Colonic mucosa (tissue), 4 donors: ENCODE results near the gene HPS1. TPM values are rescaled to one million over a fixed set of nuclear protein-coding genes. Genes with fewer than 3 reads are reported as not detected.

Source experiments
- DNase-seq: peaks from one replicate; pipeline ENCODE4 v3.0.0-alpha.2; 2020
- H3K27ac ChIP-seq: fragments of 200-600 bp; one replicate; pipeline ENCODE4 v1.8.0; 2021
- H3K27me3 ChIP-seq: fragments of 200-600 bp; one replicate; pipeline ENCODE4 v1.8.0; 2021
- H3K36me3 ChIP-seq: fragments of 200-600 bp; one replicate; pipeline ENCODE4 v1.8.0; 2021
- H3K4me1 ChIP-seq: fragments of 200-600 bp; one replicate; pipeline ENCODE4 v1.8.0; 2021; ENCODE audit warnings: mild to moderate bottlenecking
- H3K4me3 ChIP-seq: fragments of 200-600 bp; one replicate; pipeline ENCODE4 v1.8.0; 2021
- H3K9ac ChIP-seq, 2 donors: one replicate each; pipeline ENCODE4 v1.7.0; 2013; ENCODE audit warnings: control low read depth in 2 of 2, low read depth in 2 of 2, low read length in 2 of 2
- H3K9me3 ChIP-seq: fragments of 200-600 bp; one replicate; pipeline ENCODE4 v1.8.0; 2021
- intact Hi-C: fragments of 100-400 bp; cut with DNase I; formaldehyde crosslinking; loops from one replicate; pipeline ENCODE4 v1.14.1; 2022
- microRNA-seq: library from miRNA; unstranded; fragments of <30 nt; microRNA quantifications from one replicate; pipeline ENCODE4, GENCODE V29; 2019
- total RNA-seq, 2 donors: library from RNA; stranded (reverse); fragmentation: NEBNext Ultra II Directional in 1 of 2; extraction: Animal tissue kit (Norgen Biotek cat#: 25700) in 1 of 2; gene quantifications; one replicate each; pipeline ENCODE4 v1.2.1, GENCODE V29; 2021
- TF ChIP-seq, protein P1 (sequence below): fragments of 200-600 bp; IDR thresholded peaks from one replicate; pipeline ENCODE4 v1.8.0; 2022; ENCODE audit warnings: antibody characterized with exemption, mild to moderate bottlenecking
- donor health status: healthy.
- donor health status: DM: no; HTN: no; CAD: no.
- donor health status: DM: no; HTN: no; CAD: no.

The HPS1 gene
- total RNA-seq, 2 donors from 2014 or later, result 69.5 to 72.2 TPM

DNA sequence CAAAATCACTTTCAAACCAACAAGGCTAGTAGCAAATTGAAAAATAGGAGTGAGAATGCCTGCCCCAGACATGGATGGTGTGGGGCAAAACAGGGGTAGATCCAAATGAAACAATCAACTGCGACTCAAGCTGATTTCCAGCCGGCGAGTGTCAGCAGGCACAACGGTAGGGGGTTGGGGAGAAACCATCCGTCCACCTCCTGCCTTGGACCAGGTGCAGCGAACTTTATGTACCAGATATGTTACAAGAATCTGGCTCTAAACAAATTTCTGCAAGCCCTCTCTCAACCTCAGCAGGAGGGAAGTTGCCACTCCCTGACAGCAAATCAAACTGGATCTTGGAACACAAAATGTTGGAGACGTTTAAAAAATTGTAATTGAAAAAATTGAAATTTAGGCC is 76.9 kb downstream of the HPS1 start:
- no peak for DNase-seq
- Histone ChIP-seq H3K9me3 (no peaks in the 10 kb centered on the region), H3K27me3 (no peaks in the 10 kb centered on the region), H3K4me3 (no peak overlapping the region), H3K4me1 (no peaks in the 10 kb centered on the region), H3K36me3 (no peaks in the 10 kb centered on the region), H3K9ac (no peak overlapping the region), H3K27ac (no peak overlapping the region)
- intact Hi-C loops, result no loop called here
- TF ChIP-seq, protein P1, sequence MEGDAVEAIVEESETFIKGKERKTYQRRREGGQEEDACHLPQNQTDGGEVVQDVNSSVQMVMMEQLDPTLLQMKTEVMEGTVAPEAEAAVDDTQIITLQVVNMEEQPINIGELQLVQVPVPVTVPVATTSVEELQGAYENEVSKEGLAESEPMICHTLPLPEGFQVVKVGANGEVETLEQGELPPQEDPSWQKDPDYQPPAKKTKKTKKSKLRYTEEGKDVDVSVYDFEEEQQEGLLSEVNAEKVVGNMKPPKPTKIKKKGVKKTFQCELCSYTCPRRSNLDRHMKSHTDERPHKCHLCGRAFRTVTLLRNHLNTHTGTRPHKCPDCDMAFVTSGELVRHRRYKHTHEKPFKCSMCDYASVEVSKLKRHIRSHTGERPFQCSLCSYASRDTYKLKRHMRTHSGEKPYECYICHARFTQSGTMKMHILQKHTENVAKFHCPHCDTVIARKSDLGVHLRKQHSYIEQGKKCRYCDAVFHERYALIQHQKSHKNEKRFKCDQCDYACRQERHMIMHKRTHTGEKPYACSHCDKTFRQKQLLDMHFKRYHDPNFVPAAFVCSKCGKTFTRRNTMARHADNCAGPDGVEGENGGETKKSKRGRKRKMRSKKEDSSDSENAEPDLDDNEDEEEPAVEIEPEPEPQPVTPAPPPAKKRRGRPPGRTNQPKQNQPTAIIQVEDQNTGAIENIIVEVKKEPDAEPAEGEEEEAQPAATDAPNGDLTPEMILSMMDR, result no peak

- no peak overlapping the region for H3K27ac ChIP-seq
- H3K9ac ChIP-seq, result no peak overlapping the region
- DNase-seq, result no peak
- H3K4me1 ChIP-seq, result no peaks in the 10 kb centered on the region
- no peaks in the 10 kb centered on the region for H3K9me3 ChIP-seq
- no peak overlapping the region for H3K4me3 ChIP-seq
- TF ChIP-seq, protein P1, result no peak
- H3K27me3 ChIP-seq, result no peaks in the 10 kb centered on the region
- no peaks in the 10 kb centered on the region for H3K36me3 ChIP-seq
- intact Hi-C loops, result no loop called here
These were observed 78.1 kb downstream of the HPS1 start for GRCh38 chr10:98368644-98369043.

DNA sequence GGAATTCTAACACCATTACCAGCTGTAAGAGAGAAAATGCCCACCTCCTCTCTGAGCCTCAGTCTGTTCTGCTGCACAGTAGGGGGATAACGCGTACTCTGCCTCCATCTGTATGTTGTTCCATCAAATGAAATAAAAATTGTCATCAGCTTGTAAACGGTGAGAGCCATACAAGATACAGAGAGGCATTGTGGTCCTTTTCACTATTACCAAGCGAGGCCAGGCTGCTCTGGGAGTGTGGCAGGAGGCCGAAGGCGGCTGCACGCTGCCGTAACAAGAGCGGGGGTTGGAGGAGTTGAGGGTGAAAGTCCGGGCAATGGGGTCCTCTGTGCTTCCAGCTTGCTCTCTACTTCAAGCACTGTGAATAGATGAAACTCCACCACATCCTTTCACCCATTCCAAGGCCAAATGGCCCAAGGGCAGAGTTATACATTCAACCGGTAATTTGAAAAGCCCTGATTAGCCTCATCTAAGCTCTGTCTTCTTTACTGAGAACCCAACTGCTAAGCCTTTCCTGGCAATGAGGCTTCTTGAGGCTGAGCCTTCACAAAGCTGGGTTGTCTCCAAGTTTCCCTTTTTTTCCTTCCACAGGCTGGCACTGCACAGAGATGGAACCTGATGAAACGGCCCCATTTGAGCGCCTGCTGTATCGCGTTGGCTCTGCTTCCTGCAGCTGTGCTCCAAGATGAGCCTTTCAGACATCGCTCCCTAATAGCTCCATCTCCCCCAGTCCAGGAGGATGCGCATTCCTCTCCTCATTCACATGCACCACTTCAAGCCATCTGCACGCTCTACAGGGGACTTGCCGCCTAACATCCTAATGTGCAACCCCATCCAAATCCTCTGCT is 78.9 kb downstream of the HPS1 start:
- Histone ChIP-seq H3K9me3 (no peaks in the 10 kb centered on the region), H3K9ac (no peak overlapping the region), H3K36me3 (no peaks in the 10 kb centered on the region), H3K4me3 (no peak overlapping the region), H3K4me1 (no peaks in the 10 kb centered on the region), H3K27me3 (no peaks in the 10 kb centered on the region), H3K27ac (no peak overlapping the region)
- intact Hi-C loops, result no loop called here
- TF ChIP-seq, protein P1, result no peak
- DNase-seq, result no peak

Small RNA genes within 50 kb of the gene (microRNA-seq; reads per million reads assigned to microRNA genes)
- gene MIR1287 (54.0 reads per million, percentile 45 among the genes with 10 or more reads in this experiment), gene MIR4685 (5.0 reads per million)

Other genes with a start within 250 kb of the HPS1 start
- gene LOXL4, start 178.7 kb downstream of the HPS1 start, total RNA-seq, result 1 to 10 TPM in 1 of 2 donors, under 1 TPM in 1; 0.32 to 1.6 TPM
- 1 to 10 TPM; 5.9 to 9.4 TPM for gene PYROXD2, start 31.8 kb downstream of the HPS1 start, total RNA-seq